ENCODE measurements around the gene GBP1.

GRCh38 chr1:89102021-89102420 is 37.0 kb upstream of the GBP1 start:
- TF ChIP-seq CBX5 (IDR thresholded peaks at IDR 0.05; ENCODE audit: low read depth) (no peak), HCFC1 (IDR thresholded peaks at IDR 0.05; ENCODE audit: low read length) (no peak)
- TF ChIP-seq, protein P1, sequence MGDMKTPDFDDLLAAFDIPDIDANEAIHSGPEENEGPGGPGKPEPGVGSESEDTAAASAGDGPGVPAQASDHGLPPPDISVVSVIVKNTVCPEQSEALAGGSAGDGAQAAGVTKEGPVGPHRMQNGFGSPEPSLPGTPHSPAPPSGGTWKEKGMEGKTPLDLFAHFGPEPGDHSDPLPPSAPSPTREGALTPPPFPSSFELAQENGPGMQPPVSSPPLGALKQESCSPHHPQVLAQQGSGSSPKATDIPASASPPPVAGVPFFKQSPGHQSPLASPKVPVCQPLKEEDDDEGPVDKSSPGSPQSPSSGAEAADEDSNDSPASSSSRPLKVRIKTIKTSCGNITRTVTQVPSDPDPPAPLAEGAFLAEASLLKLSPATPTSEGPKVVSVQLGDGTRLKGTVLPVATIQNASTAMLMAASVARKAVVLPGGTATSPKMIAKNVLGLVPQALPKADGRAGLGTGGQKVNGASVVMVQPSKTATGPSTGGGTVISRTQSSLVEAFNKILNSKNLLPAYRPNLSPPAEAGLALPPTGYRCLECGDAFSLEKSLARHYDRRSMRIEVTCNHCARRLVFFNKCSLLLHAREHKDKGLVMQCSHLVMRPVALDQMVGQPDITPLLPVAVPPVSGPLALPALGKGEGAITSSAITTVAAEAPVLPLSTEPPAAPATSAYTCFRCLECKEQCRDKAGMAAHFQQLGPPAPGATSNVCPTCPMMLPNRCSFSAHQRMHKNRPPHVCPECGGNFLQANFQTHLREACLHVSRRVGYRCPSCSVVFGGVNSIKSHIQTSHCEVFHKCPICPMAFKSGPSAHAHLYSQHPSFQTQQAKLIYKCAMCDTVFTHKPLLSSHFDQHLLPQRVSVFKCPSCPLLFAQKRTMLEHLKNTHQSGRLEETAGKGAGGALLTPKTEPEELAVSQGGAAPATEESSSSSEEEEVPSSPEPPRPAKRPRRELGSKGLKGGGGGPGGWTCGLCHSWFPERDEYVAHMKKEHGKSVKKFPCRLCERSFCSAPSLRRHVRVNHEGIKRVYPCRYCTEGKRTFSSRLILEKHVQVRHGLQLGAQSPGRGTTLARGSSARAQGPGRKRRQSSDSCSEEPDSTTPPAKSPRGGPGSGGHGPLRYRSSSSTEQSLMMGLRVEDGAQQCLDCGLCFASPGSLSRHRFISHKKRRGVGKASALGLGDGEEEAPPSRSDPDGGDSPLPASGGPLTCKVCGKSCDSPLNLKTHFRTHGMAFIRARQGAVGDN (IDR thresholded peaks at IDR 0.05): no peak
